NCI-H510A treated with DMSO at 0.1 percent for 48 hours (cell line): Measurements from ENCODE around the gene CCDC24.

Experiments
- DNase-seq: peaks from one replicate; lab custom pipeline; 2025; lab: John Stamatoyannopoulos, UW

CCDC24 gene

DNA sequence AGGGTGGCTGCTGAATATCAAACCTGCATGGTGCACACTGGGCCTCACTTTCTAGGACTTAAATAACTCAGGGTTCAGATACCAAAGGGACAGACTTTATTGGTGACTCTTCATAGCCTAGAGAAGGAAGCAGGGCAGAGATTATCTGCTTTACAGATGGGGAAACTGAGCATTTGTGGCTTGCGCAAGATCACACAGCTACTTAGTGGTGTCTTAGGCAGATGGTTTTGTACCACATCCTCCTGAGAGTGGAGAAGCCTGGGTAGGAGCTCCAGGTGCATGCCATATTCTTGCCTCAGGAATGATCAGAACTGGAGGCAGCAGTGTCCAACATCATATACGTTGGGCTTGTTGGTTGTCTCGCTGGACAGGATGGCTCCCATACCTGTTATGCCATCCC, 28.4 kb upstream of the CCDC24 start:
- DNase-seq: no peak

DNA sequence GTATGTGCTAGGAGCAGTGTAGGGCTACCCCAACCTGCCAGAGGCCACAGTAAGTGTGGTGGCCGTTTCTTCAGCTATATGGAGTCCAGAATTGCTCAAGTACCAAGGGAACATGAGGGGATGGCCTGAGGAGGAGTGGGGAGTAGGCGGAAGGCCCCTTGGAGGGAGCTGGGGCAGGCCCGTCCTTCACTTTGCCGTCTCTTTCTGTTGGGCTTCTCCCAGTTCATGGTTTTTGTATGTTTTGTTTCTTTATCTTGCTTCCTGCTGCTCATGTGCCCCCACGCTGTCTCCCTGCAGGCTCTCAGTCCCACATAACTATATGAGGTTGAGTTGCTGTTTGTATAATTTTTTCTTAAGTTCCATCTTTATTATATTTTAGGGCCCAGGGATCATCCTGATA, 27.5 kb upstream of the CCDC24 start:
- DNase-seq: no peak

DNA sequence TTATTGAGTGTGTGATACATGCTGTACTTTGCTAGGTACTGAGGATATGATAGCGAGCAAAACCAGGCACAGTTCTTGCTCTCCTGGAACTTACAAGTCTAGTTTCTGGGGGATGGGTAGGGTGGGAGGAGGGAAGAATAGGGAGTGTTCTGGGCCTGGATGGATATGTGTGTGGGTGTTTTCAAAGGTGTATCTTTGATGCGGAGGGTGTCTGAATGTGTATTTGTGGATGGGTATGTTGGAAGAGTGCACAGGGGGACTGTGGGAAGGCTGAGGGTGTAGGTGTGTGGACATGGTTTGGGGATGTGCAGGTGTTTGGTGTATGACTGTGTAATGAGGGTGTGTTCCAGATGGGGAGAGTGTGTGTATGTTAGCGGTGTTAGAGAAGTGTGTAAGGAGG, 26.1 kb upstream of the CCDC24 start:
- DNase-seq: no peak

DNA sequence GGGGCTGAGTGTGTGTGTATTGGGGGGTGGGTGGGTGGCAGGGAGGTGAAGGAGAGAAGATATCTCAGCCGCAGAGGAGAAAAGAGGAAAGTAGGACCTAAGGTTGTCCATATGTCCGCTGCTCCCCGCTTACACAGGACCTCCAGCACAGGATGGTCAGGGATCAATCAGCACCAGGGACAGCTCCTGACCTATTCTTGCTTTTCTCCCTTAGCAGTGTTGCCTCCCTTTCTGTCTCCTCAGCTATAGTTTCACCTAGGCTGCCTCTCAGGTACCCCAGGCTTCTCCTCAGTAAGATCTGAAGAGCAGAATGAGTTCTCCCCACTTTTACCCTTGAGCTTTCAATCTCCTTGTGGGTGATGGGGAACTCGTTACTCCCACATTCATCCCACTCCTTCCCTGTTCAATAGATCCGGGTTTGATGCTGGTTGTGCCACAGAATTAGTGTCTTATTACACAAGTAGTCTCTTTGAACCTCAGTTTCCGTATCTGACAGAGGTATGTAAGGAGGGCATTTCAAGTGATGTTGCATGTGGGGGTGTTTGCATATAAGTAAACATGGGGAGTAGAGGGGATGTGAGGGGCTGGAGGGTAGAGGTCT, 23.0 kb upstream of the CCDC24 start:
- no peak for DNase-seq

DNA sequence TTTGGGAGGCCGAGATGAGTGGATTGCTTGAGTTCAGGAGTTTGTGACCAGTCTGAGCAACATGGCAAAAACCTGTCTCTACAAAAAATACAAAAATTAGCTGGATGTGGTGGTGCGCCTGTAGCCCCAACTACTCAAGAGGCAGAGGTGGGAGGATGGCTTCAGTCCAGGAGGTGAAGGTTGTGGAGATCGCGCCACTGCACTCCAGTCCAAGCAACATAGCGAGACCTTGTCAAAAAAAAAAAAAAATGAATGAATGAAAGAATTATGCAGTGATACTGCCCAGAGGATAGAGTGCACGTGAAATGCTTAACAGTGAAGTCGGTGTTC, 22.0 kb upstream of the CCDC24 start:
- DNase-seq: no peak

DNA sequence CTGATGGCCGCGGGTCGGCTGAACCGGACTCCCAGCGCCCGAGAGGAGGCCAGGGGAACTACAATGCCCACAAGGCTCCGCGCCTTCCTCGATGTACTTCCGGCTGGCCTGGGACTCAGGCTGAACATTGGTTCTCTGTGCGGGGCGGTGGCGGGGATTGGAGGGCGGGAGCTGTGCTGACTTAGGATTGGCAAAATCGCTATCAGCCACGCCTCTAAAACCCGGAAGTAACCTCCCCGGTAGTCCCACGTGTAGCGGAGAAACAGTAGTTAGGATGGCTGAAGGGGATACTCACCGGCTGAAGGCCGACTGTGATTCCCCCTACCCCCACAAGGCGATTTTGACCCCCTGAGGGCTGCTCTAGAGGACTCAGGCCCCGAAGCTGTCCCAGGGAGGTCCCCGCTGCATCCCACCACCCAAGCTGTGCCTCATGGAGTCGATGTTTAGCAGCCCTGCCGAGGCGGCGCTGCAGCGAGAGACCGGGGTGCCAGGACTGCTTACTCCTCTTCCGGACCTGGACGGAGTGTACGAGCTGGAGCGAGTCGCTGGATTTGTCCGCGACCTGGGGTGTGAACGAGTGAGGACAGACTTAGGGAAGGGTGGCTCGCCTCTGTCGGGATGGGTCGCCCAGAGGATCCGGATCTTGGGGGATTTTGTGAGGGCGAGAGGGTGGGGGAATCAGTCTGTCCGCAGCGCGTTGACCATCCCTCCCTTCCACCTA, 21.5 kb upstream of the CCDC24 start, which contains the start of gene DPH2:
Gene DPH2 (plus strand): TSS at position 265 of the 721 bp plus-strand sequence. CDS start 166 bp downstream, at position 431.
- peak; percentile 100 for DNase-seq

DNA sequence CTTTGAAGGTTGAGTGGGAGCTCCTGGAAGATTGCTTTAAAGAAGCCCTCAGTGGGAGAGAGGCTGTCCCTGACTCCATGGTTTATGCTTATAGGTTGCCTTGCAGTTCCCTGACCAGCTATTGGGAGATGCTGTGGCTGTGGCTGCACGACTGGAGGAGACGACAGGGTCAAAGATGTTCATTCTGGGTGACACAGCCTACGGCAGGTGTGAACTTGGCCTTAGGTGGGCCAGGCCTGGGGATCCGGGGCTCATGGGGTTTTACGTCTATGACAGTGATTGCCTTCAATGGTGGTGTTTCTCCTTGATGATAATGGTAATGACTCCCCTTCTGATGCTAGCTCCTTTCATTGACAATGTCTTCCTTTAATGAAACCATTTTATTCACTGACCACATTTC, 20.9 kb upstream of the CCDC24 start:
- no peak for DNase-seq

DNA sequence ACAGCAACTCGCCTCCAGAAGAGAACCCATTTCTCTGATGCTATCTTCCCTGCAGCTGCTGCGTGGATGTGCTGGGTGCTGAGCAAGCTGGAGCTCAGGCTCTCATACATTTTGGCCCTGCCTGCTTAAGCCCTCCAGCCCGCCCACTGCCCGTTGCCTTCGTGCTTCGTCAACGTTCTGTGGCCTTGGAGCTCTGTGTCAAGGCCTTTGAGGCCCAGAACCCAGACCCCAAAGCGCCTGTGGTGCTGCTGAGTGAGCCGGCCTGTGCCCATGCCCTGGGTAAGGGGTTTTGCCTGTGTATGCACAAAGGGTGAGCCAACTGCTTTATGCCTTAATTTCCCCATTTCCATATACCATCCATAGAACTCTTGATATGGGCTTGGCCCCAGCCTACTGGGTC, 20.5 kb upstream of the CCDC24 start:
- no peak for DNase-seq

DNA sequence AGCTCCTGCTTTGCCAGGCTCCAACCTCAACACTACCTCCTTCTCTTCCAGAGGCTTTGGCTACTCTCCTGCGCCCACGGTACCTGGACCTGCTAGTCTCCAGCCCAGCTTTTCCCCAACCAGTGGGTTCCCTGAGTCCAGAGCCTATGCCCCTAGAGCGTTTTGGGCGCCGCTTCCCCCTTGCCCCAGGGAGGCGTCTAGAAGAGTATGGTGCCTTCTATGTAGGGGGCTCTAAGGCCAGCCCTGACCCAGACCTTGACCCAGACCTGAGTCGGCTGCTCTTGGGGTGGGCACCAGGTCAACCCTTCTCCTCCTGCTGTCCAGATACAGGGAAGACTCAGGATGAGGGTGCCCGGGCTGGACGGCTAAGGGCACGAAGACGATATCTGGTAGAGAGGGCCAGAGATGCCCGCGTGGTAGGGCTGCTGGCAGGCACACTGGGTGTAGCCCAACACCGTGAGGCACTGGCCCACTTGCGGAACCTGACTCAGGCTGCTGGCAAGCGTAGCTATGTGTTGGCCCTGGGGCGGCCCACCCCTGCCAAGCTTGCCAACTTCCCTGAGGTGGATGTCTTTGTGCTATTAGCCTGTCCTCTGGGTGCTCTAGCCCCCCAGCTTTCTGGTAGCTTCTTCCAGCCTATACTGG, 19.9 kb upstream of the CCDC24 start:
- DNase-seq: no peak

DNA sequence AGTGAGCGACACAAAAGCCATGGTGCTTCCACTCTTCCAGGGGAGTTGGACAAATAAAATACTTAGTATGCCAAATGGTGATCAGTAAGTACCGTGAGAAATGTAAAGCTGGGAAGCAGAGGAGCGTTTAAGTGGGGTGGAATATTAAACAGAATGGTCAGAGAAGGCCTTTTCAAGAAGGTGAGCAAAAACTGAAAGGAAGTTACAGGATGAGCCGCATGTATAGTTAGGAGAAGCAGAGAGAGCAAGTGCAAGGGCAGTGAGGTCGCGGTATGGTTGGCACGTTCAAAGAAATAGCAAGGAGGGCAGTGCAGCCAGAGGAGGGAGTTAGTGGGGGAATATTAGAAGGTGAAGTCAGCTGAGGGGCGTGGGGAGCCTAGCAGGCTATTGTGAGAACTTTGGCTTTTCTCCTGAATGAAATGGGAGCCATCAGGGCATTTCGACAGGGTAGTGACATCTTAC, 17.4 kb upstream of the CCDC24 start:
- DNase-seq: peak; percentile 100

DNA sequence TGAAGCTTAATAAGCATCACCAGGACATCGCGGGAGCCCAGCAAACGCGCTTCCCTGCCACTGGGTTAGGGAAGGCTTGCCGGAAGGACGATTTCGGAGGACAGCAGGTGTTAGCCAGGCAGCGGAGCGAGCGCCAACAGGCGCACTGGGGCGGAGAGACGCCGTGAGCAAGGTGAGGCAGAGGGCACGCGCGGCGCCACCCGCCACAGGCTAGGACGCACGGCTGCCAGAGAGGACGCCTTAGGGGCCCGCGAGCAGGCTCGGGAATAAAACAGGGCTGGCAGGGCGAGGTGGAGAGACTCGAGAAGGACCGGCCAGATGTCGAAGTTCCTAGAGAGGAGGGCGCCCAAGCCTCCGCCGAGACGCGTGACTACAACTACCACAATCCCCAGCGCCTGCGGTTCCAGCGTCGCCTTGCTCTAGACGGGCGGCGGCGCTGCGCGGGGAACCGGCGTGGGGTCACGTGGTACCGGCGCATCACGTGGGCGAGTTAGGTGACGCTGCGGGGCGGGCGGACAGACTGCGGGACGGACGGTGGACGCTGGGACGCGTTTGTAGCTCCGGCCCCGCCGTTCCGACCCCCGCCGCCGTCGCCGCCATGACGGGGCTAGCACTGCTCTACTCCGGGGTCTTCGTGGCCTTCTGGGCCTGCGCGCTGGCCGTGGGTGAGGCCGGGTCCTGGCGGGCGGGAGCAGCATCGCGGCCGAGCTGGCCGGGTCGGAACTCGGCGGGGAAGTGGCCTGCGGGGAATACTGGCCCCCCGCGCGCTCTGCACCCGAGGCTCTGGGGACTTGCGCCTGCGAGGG, 16.8 kb upstream of the CCDC24 start, which contains the start of gene ATP6V0B:
Gene ATP6V0B (plus strand): TSS at position 518 of the 806 bp plus-strand sequence. CDS start 81 bp downstream, at position 599.
- DNase-seq: peak; percentile 100

DNA sequence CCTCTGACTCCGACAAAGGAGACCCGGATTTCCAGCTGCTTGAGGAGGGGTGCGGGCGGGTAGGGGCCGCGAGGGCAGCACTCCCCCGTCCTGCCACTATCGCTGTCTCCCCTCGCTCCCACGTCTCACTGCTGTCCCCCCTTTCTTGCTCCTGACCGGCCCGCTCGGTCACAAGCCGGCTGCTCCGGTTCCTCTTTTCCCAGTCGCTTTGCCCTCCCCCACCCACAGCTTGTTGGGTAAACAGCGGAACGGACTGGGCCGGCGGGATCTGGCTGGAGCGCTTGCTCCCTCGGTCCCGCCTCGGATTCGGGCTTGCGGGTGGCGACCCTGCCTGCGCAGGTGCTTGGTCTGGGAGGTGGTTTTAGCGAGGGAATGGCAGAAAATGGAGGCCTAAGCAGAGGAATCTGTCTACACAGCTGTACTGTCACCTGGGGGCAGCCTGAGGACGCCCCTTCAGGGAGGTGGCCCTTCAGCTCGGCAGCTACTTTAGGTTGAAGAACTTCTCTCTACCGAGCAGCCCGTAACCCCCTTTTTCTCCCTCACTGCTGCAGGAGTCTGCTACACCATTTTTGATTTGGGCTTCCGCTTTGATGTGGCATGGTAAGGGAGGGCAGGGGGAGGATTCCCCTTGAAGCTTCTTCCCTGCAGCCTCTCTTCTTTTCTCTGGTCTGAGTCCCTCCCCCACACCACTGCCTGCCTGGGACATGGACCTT, 16.0 kb upstream of the CCDC24 start:
- peak; percentile 74 for DNase-seq

DNA sequence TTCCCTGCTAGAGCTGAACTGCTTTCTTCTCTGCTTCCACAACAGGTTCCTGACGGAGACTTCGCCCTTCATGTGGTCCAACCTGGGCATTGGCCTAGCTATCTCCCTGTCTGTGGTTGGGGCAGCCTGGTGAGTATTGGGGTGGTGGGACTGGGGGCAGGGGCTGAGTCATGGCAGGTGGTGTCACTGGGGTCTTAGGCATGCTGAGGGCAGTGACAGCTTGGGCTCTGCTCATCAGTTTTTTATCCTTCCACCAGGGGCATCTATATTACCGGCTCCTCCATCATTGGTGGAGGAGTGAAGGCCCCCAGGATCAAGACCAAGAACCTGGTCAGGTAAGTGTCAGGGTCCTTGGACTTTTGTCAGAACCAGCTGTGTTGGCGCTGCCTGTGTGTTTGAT, 15.4 kb upstream of the CCDC24 start:
- no peak for DNase-seq

DNA sequence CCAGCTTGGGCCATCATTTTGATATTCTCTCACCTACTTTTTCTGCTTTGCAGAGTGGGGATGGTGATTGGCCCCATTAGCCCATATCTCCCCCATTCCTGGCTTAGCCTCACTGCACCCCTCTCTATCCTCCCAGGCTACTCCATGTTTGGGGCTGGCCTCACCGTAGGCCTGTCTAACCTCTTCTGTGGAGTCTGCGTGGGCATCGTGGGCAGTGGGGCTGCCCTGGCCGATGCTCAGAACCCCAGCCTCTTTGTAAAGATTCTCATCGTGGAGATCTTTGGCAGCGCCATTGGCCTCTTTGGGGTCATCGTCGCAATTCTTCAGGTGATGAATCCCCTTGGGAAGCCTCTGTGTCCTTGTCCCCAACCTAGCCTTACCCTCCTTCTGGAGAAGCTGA, 14.5 kb upstream of the CCDC24 start:
- DNase-seq: no peak

DNA sequence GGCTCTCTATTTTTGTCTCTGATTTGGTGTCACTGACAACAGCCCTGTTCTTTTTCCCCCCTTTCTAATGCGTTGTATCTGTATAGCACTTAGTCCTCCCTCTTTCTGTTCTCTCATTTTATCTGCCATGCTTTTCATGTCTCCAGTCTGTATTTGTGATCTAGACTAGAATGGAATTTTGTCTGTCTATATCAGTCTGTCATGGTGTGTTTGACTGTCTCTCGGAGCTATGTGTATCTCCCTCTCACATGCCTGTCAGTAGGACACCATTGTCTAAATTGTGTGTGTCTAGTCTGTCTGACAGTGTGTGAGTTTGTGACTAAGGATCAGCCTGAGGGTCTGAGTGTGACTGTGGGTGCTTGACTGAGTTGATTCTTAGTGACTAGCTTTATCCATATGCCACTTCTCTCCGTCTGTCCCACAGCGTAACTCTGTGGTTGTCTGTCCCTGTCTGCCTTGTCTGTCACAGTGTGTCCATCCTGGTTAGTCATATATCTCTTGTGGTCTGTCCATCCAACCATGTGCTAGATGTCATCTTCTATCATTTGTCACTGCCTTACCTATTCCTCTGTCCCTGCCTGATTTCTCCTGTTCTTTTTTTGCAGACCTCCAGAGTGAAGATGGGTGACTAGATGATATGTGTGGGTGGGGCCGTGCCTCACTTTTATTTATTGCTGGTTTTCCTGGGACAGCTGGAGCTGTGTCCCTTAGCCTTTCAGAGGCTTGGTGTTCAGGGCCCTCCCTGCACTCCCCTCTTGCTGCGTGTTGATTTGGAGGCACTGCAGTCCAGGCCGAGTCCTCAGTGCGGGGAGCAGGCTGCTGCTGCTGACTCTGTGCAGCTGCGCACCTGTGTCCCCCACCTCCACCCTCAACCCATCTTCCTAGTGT, 13.8 kb upstream of the CCDC24 start:
- no peak for DNase-seq

DNA sequence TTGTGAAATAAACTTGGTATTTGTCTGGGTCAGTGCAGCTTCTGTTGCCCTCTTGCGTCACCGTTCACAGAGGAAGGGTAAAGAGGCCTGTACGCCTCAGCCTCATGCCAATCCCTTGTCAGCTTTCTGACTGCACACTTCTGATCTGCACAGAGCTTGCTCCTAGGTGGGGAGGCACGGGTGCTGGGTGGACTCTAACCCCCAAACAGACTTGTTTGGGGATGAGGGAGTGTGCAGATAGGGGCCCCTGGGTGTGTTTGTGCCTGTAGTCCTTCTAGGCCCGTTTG, 13.2 kb upstream of the CCDC24 start:
- no peak for DNase-seq

DNA sequence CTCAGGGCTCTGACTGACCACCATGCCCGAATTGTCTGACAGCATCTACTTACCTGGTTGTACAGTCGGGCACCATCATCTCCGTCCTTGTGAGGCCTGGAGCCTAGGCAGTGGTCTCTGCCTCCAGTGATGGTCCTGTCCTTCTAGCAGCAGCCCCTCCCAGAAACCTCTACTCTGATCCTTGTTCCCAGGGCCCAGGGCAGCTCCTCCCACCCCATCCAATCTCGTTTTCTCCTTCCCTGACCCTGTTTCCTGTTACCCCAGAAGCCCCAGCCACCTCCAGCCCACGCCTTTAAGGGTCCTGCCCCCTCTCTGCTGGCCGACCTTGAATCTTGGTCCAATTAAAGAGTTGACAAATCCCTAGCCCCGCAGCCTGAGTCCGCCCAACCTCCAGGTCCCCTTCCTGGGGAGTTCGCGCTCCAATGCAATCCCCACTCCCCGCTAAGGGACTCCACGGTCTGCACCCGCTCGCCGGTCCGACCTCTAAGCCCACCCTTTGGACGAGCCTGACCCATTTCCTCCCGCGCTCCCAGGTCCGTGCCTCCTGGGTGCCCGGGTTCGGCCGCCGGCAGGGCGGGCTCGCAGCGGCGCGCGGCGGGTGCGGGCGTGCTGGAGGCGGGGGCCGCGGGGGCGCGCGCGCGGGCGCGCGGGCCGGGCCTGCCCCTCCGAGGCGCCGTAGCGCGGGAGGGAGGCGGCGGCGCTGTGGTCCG, 12.7 kb upstream of the CCDC24 start, which contains the start of gene B4GALT2:
Gene B4GALT2 (plus strand): TSS at position 660 of the 710 bp plus-strand sequence. CDS start 1,951 bp downstream, outside the sequence.
- DNase-seq: peak; percentile 89

DNA sequence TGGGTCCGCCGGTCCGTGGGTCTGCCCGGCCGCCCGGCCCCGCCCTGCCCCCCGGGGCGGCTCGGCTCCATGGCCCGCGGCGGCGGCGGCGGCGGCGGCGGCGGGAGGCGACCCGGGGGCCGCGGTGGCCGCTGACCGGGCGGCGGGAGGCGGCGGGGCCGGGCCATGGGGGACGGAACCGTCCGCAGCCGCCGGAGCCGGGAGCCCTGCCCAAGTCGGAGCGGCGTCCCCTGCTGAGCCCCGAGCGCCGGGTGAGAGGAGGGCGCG, 12.2 kb upstream of the CCDC24 start:
- DNase-seq: no peak

DNA sequence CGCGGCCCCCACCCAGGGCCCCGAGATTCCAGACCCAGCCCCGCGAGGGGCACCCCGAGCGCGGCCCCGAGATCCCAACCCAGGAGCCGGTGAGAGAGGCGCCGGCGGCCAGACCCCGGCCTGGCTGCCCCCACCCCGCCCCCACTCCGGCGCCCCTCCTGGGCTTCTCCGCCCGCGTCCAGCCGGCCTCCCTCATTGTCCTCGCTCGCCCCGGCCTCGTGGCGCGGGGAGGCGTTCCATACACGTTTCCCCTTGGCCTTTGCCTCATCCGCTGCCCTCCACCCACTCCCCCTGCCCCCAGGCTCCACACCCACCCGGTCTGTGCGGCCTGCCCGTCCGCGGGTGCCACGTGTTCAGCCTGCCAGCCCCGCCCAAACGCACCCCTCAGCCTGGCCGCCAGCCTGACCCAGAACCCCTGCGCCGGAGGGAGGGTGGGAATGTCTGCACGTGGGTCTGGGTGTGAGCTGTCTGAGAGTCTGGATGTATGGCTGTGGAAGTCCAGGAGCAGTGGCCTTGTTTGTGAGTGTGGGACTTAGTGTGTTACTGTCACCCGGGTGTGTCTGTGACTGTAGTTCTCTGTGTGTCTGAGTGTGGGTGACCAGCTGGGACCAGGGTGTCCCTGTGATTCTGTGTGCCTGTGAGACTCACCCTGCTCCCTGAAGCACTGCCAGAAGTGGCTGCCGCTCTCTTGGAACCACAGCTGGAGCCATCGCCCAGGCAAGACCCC, 11.7 kb upstream of the CCDC24 start:
- peak; percentile 78 for DNase-seq
